ENCODE results near the gene DCC.

DCC gene

DNA sequence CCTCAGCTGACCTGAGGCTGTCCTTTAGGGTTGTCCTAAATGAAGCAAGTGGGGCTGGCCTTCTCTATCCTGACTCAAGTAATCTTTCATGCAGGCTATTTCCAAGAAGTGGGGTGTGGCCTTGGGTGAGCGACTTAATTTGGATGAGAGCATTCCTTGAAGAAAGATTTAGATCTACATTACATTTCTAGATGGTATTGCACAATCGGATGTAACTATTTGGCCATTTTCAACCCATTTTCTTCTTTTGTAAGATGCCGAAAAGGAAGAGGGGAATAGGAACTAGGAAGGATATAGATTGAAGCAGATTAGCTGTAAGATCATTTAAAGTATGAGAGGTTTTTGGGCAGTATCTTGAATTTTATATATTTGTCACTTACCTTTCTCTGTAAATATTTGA is 1138.2 kb downstream of the DCC start:
- TF ChIP-seq, protein P1, sequence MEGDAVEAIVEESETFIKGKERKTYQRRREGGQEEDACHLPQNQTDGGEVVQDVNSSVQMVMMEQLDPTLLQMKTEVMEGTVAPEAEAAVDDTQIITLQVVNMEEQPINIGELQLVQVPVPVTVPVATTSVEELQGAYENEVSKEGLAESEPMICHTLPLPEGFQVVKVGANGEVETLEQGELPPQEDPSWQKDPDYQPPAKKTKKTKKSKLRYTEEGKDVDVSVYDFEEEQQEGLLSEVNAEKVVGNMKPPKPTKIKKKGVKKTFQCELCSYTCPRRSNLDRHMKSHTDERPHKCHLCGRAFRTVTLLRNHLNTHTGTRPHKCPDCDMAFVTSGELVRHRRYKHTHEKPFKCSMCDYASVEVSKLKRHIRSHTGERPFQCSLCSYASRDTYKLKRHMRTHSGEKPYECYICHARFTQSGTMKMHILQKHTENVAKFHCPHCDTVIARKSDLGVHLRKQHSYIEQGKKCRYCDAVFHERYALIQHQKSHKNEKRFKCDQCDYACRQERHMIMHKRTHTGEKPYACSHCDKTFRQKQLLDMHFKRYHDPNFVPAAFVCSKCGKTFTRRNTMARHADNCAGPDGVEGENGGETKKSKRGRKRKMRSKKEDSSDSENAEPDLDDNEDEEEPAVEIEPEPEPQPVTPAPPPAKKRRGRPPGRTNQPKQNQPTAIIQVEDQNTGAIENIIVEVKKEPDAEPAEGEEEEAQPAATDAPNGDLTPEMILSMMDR (IDR thresholded peaks at IDR 0.05; ENCODE audit: control insufficient read depth, extremely low read depth, insufficient read depth) = no peak
- no peak for DNase-seq (ENCODE audit: low read depth)
- no peak overlapping the region for H3K4me3 ChIP-seq (ENCODE audit: low read depth, low read length)

- TF ChIP-seq, protein P1 (IDR thresholded peaks at IDR 0.05; ENCODE audit: control insufficient read depth, extremely low read depth, insufficient read depth) = no peak
- no peak for DNase-seq (ENCODE audit: low read depth)
- no peak overlapping the region for H3K4me3 ChIP-seq (ENCODE audit: low read depth, low read length)
These were observed 1146.3 kb downstream of the DCC start for GRCh38 chr18:53486296-53486695.

GRCh38 chr18:53489266-53489665 is 1149.3 kb downstream of the DCC start:
- no peak for DNase-seq (ENCODE audit: low read depth)
- TF ChIP-seq, protein P1 (IDR thresholded peaks at IDR 0.05; ENCODE audit: control insufficient read depth, extremely low read depth, insufficient read depth) = no peak
- no peak overlapping the region for H3K4me3 ChIP-seq (ENCODE audit: low read depth, low read length)

- H3K4me3 ChIP-seq (ENCODE audit: low read depth, low read length) = no peak overlapping the region
- no peak for DNase-seq (ENCODE audit: low read depth)
These were observed 1150.0 kb downstream of the DCC start for GRCh38 chr18:53490019-53490418.

GRCh38 chr18:53496028-53496427 is 1156.0 kb downstream of the DCC start:
- TF ChIP-seq, protein P1 (IDR thresholded peaks at IDR 0.05; ENCODE audit: control insufficient read depth, extremely low read depth, insufficient read depth) = no peak
- no peak overlapping the region for H3K4me3 ChIP-seq (ENCODE audit: low read depth, low read length)
- DNase-seq (ENCODE audit: low read depth) = no peak

More at GRCh38 chr18:53490019-53490418, 1150.0 kb downstream of the DCC start:
- TF ChIP-seq, protein P1 (IDR thresholded peaks at IDR 0.05; ENCODE audit: control insufficient read depth, extremely low read depth, insufficient read depth) = no peak

- H3K4me3 ChIP-seq (ENCODE audit: low read depth, low read length) = no peak overlapping the region
- DNase-seq (ENCODE audit: low read depth) = no peak
These were observed 1164.0 kb downstream of the DCC start for GRCh38 chr18:53503914-53504441.

More at GRCh38 chr18:53503914-53504441, 1164.0 kb downstream of the DCC start:
- TF ChIP-seq, protein P1 (IDR thresholded peaks at IDR 0.05; ENCODE audit: control insufficient read depth, extremely low read depth, insufficient read depth) = no peak
